Kidney epithelial cell (primary cell): ENCODE data around the gene RRH. TPM values are rescaled to one million over a fixed set of nuclear protein-coding genes. Genes with fewer than 3 reads are reported as not detected.

ENCODE experiments used
- DNase-seq: peaks from one replicate; pipeline ENCODE4 v3.0.0-alpha.2; 2010; ENCODE audit warnings: low read depth
- H3K27me3 ChIP-seq: 2 replicates; pipeline ENCODE4 v1.6.0; 2011; ENCODE audit warnings: low read length; ENCODE audit not compliant: control insufficient read depth, insufficient read depth
- H3K36me3 ChIP-seq: 2 replicates; pipeline ENCODE4 v1.5.1; 2011; ENCODE audit warnings: low read length; ENCODE audit not compliant: control insufficient read depth, insufficient read depth
- H3K4me3 ChIP-seq: 2 replicates; pipeline ENCODE4 v1.5.1; 2011; ENCODE audit warnings: low read depth, mild to moderate bottlenecking, control low read depth, low read length
- total RNA-seq: library from RNA; depleted of rRNA; stranded (reverse); fragments of >200 nt; gene quantifications from 2 replicates; pipeline ENCODE4 v1.2.3, GENCODE V29; 2015
- TF ChIP-seq, protein P1 (sequence below): IDR thresholded peaks from 2 replicates; pipeline ENCODE4 v1.5.1; 2011; ENCODE audit warnings: mild to moderate bottlenecking, moderate library complexity, low read length, control low read depth, inconsistent platforms; ENCODE audit not compliant: insufficient read depth, poor library complexity, severe bottlenecking

RRH gene
- total RNA-seq, 1 donor from 2014 or later: not detected

- no peak for DNase-seq
- H3K4me3 ChIP-seq: no peak overlapping the region
These were observed 36.4 kb downstream of the RRH start for GRCh38 chr4:109864134-109864533.

DNA sequence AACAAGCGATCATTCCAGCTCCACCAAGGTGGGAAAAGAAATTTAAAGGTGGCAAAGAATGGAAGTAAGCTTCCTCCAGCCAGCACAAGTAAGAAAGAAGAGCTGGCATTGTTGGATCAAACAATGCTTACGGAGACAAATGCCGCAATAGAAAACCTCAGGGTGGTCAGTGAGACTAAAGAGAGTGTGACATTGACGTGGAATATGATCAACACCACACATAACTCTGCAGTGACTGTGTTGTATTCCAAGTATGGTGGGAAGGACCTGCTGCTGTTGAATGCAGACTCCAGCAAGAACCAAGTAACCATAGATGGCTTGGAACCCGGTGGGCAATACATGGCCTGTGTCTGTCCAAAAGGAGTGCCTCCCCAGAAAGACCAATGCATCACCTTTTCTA lies 42.3 kb downstream of the RRH start:
- H3K27me3 ChIP-seq: no peaks in the 10 kb centered on the region
- no peak for DNase-seq

More at GRCh38 chr4:109864134-109864533, 36.4 kb downstream of the RRH start:
- TF ChIP-seq, protein P1, sequence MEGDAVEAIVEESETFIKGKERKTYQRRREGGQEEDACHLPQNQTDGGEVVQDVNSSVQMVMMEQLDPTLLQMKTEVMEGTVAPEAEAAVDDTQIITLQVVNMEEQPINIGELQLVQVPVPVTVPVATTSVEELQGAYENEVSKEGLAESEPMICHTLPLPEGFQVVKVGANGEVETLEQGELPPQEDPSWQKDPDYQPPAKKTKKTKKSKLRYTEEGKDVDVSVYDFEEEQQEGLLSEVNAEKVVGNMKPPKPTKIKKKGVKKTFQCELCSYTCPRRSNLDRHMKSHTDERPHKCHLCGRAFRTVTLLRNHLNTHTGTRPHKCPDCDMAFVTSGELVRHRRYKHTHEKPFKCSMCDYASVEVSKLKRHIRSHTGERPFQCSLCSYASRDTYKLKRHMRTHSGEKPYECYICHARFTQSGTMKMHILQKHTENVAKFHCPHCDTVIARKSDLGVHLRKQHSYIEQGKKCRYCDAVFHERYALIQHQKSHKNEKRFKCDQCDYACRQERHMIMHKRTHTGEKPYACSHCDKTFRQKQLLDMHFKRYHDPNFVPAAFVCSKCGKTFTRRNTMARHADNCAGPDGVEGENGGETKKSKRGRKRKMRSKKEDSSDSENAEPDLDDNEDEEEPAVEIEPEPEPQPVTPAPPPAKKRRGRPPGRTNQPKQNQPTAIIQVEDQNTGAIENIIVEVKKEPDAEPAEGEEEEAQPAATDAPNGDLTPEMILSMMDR: no peak
- no peaks in the 10 kb centered on the region for H3K27me3 ChIP-seq
- no peaks in the 10 kb centered on the region for H3K36me3 ChIP-seq

GRCh38 chr4:109872065-109872464 lies 44.3 kb downstream of the RRH start:
- Histone ChIP-seq H3K36me3 (no peaks in the 10 kb centered on the region), H3K4me3 (no peak overlapping the region), H3K27me3 (no peaks in the 10 kb centered on the region)
- TF ChIP-seq, protein P1: no peak
- no peak for DNase-seq

More for the DNA sequence above, 42.3 kb downstream of the RRH start:
- Histone ChIP-seq H3K36me3 (no peaks in the 10 kb centered on the region), H3K4me3 (no peak overlapping the region)
- TF ChIP-seq, protein P1: no peak

DNA sequence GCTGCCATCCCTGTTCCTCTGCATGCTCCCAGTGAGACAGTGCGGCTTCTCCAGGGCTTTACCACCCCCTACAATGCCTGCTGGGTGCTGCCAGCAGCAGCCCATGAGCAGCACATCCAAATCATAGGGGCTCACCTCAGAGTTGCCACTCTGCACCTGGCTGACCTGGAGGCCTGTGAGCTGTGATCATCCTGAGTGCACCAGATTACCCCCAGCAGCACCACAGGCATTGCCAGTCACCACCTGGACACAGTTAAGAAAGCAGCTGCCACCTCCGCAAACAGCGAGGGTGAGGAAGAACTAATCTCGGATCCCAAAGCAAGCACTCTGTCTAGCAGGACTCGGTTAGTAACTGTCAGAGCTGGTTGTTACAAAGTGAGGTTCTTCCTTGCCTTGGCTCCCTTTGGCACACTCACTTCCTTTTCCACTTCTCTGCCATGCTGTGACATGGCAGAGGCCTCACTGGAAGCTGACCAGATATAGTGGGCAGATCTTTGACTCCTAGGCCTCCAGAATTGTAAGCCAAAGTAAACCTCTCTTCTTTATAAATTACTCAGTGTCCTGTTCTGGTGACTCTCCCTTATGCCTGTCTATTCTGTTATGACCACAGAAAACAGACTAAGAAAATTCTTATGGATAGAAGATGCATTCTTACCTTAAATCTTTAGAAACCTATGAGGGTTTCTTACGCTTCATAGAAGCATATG lies 45.3 kb downstream of the RRH start:
- Histone ChIP-seq H3K27me3 (no peaks in the 10 kb centered on the region), H3K36me3 (no peaks in the 10 kb centered on the region), H3K4me3 (no peak overlapping the region)
- TF ChIP-seq, protein P1: no peak
- DNase-seq: no peak

DNA sequence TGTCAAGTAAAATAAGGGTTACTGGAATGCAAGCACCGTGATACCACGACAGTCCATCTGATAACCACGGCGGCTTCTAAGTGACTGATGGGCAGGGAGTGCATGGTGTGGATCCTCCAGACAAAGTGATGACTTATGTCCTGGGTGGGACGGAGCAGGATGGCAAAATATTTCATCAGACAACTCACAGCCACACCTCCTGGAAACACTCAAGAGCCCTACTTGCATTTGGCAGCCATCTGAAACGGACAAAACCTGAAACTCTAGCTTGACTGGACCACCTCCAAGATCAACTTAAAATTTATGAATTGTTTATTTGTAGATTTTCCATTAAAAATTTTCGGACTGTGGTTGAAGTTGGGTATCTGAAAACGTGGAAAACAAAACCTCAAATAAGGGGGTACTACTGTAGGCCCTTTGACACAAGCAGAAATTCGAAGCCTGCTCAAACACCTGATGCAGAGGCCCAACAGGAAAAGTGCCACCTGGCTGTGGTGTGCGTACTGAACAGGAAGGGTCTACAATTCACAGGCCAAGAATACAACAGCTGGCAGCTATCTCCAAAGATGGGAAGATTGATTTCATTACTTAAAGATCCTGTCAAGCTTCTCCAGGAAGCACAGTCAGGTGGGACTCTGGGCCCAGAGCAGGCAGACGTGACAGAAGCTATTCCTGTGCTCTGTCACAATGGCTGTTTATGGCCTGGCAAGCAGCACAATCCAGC lies 46.2 kb downstream of the RRH start:
- DNase-seq: peak; percentile 1
- TF ChIP-seq, protein P1: no peak

More for the DNA sequence above, 46.2 kb downstream of the RRH start:
- H3K27me3 ChIP-seq: no peaks in the 10 kb centered on the region
- H3K36me3 ChIP-seq: no peaks in the 10 kb centered on the region
- H3K4me3 ChIP-seq: no peak overlapping the region
